Heart left ventricle (tissue), 16 donors: Measurements from ENCODE around the gene OSER1. TPM values are rescaled to one million over a fixed set of nuclear protein-coding genes. Genes with fewer than 3 reads are reported as not detected.

ENCODE experiments used
- ATAC-seq, 4 donors: fragments of 200-7000 bp; cut with Tn5 transposase; one replicate each; pipeline ENCODE4 v1.9.1; 2020 to 2022; ENCODE audit warnings: moderate library complexity in 4 of 4, mild to moderate bottlenecking in 3 of 4, moderate number of reproducible peaks in 1 of 4
- DNase-seq, 5 donors: peaks; one replicate each; pipeline ENCODE4 v3.0.0-alpha.2; 2020
- H3K27ac ChIP-seq, 12 donors: fragments of 200-600 bp; sonication (generic) in 4 of 12; one replicate each; pipeline versions ENCODE4 v1.5.0 to v1.8.0; 2016 to 2022; ENCODE audit warnings: mild to moderate bottlenecking in 2 of 12
- H3K27me3 ChIP-seq, 9 donors: fragments of 200-600 bp; sonication (generic) in 2 of 9; one replicate each; pipeline versions ENCODE4 v1.5.1 to v1.8.0; 2016 to 2022; ENCODE audit warnings: mild to moderate bottlenecking in 3 of 9
- H3K36me3 ChIP-seq, 9 donors: fragments of 200-600 bp; sonication (generic) in 2 of 9; one replicate each; pipeline versions ENCODE4 v1.5.0 to v1.8.0; 2018 to 2022; ENCODE audit warnings: mild to moderate bottlenecking in 2 of 9
- H3K4me1 ChIP-seq, 12 donors: fragments of 200-600 bp; sonication (generic) in 4 of 12; one replicate each; pipeline versions ENCODE4 v1.5.0 to v1.8.0; 2016 to 2022; ENCODE audit warnings: mild to moderate bottlenecking in 3 of 12
- H3K4me3 ChIP-seq, 12 donors: fragments of 200-600 bp; sonication (generic) in 4 of 12; one replicate each; pipeline versions ENCODE4 v1.5.0 to v1.8.0; 2017 to 2022; ENCODE audit warnings: mild to moderate bottlenecking in 9 of 12, moderate library complexity in 4 of 12
- H3K9me3 ChIP-seq, 12 donors: fragments of 200-600 bp; sonication (generic) in 4 of 12; one replicate each; pipeline versions ENCODE4 v1.5.0 to v1.8.0; 2016 to 2022; ENCODE audit warnings: mild to moderate bottlenecking in 1 of 12
- POLR2A ChIP-seq, 2 donors: fragments of 450-650 bp; IDR thresholded peaks; one replicate each; pipeline ENCODE4 v1.6.1; 2017; ENCODE audit warnings: antibody characterized with exemption in 2 of 2, mild to moderate bottlenecking in 2 of 2, moderate library complexity in 2 of 2
- WGBS, 4 donors: extraction: QIAGEN DNeasy Blood & Tissue Kit in 2 of 4; methylation state at CpG; one replicate each; pipeline versions ENCODE4 v1.1.5 to v1.1.7; 2013 to 2018; 5-methylcytosine and 5-hydroxymethylcytosine counted together
- intact Hi-C, 10 donors: fragments of 100-400 bp; cut with DNase I; formaldehyde crosslinking; loops; one replicate each; pipeline versions ENCODE4 v1.11.1 to v1.14.2; 2022
- polyA plus RNA-seq, 2 donors: library from polyadenylated mRNA; stranded (reverse); fragments of 200-250 nt; gene quantifications; one replicate each; pipeline ENCODE4 v1.2.3, GENCODE V29; 2013
- total RNA-seq, 9 donors: library from RNA; depleted of rRNA in 2 of 9; stranded (reverse); fragments of >200 nt in 2 of 9; fragmentation: NEBNext Ultra II Directional in 3 of 9; extraction: Animal tissue kit (Norgen Biotek cat#: 25700) in 3 of 9; gene quantifications; one replicate each; pipeline versions ENCODE4 v1.1.0 to v1.2.4, GENCODE V29; 2016 to 2023
- TF ChIP-seq, protein P1 (sequence below), 12 donors: fragments of 200-600 bp; sonication (generic) in 4 of 12; IDR thresholded peaks; one replicate each; pipeline versions ENCODE4 v1.5.0 to v1.8.0; 2018 to 2022; ENCODE audit warnings: antibody characterized with exemption in 12 of 12, mild to moderate bottlenecking in 5 of 12
- donor health status: ischemic (EF 13 %, LVEDD 7.1; RV severe dilation, severe dysfunction).
- donor health status: healthy with polysubstance abuse.
- donor health status: DM: no; HTN: yes; CAD: no.
- donor health status: DM: no; HTN: no; CAD: no.
- donor health status: ischemic (EF 25% LVEDD 6.9; RV normal size, moderate dysfunction).
- donor health status: ischemic (EF 25% LVEDD 5.7; RV mildly dilated, moderate dysfunction).
- donor health status: healthy.
- donor health status: DM: yes; HTN: yes; CAD: no.
- donor health status: ischemic (EF 35%, LVEDD 5.7; RV mildly dilated, moderate dysfunction).
- donor health status: nonischemic (EF 11% LVEDD 7.7; RV severe dilation, severe dysfunction).
- donor health status: DM: yes; HTN: yes; CAD: no.
- donor health status: PGD.
- donor health status: ischemic (EF 29% LVEDD 5.4; RV normal size, mild dysfunction).
- donor health status: nonischemic (EF 23%, LVEDD 6.1; RV moderate dilation, normal function).

The OSER1 gene
- total and polyA plus RNA-seq, 11 donors = 11.9 to 39.0 (median 34.1) TPM

DNA sequence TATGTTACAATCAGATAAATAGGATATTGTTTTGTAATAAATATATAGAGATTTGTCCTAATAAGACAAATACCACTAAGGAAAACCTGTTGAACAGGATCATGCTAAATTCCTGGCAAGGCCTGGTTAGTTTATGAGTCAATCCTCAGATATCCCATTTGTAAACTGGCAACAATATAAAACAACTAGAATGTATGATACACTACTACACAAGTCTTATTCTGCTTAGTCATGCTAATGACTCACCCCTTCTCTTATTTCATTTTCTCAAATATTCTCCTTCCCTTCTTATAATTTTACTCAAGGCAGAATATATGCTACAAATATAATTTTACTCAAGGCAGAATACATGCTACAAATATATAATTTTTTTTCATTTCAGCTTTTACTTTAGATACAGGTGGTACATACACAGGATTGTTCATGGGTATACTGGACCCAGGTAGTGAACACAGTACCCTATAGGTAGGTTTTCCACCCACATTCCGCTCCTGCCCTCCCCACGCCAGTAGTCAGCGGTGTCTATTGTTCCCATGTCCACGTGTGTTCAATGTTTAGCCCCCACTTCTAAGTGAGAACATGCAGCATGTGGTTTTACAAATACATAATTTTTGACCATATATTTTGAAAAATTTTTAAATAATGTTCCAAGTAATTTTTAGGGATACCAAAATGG is 6.3 kb downstream of the OSER1 start:
- no peaks in the 10 kb centered on the region for H3K27me3 ChIP-seq
- TF ChIP-seq, protein P1, sequence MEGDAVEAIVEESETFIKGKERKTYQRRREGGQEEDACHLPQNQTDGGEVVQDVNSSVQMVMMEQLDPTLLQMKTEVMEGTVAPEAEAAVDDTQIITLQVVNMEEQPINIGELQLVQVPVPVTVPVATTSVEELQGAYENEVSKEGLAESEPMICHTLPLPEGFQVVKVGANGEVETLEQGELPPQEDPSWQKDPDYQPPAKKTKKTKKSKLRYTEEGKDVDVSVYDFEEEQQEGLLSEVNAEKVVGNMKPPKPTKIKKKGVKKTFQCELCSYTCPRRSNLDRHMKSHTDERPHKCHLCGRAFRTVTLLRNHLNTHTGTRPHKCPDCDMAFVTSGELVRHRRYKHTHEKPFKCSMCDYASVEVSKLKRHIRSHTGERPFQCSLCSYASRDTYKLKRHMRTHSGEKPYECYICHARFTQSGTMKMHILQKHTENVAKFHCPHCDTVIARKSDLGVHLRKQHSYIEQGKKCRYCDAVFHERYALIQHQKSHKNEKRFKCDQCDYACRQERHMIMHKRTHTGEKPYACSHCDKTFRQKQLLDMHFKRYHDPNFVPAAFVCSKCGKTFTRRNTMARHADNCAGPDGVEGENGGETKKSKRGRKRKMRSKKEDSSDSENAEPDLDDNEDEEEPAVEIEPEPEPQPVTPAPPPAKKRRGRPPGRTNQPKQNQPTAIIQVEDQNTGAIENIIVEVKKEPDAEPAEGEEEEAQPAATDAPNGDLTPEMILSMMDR (IDR thresholded peaks at IDR 0.05) = no peak
- TF ChIP-seq POLR2A (IDR thresholded peaks at IDR 0.05) = no peak
- 87 to 92% (median 91%) methylated on average over 4 of the region's 4 CpGs for WGBS, 4 donors
- H3K27ac ChIP-seq = peak overlapping the region in 10 of 12 donors; percentile 51 to 79 (median 68)
- DNase-seq = no peak
- H3K4me3 ChIP-seq = no peak overlapping the region
- intact Hi-C loops = no loop called here
- peaks cover 7 to 85% (median 49%) of the 10 kb centered on the region in 12 donors for H3K4me1 ChIP-seq
- H3K36me3 ChIP-seq = peaks cover 0 to 69% (median 60%) of the 10 kb centered on the region in 9 donors
- no peaks in the 10 kb centered on the region for H3K9me3 ChIP-seq
- ATAC-seq = peak; percentile 33 to 74 (median 51)

DNA sequence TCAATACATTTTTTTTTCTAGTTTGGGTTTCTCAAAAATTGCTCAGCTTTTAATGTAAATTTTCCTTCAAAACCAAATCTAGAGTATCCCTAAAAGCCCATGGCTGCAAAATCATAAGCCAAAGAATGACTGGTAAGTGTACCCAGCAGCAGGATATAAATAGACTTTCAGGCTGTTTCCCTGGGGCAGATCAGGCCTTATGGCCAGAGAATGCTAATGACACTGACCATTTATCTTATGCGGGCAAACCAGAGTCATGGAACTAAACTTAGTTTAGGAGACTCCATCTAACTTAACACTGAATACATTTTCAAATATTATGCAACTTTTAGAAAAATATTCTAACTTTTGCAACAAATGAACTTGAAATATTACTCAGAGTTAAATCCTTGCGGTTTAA is 7.4 kb downstream of the OSER1 start:
- intact Hi-C loops = no loop called here
- peak; percentile 81 to 91 (median 86) for ATAC-seq
- H3K9me3 ChIP-seq = no peaks in the 10 kb centered on the region
- TF ChIP-seq, protein P1 (IDR thresholded peaks at IDR 0.05) = no peak
- no peak for TF ChIP-seq POLR2A (IDR thresholded peaks at IDR 0.05)
- no peaks in the 10 kb centered on the region for H3K27me3 ChIP-seq
- H3K4me3 ChIP-seq = no peak overlapping the region
- H3K36me3 ChIP-seq = peaks cover 0 to 81% (median 72%) of the 10 kb centered on the region in 9 donors
- DNase-seq = no peak
- peaks cover 0 to 74% (median 41%) of the 10 kb centered on the region in 12 donors for H3K4me1 ChIP-seq
- WGBS, 4 donors = 45 to 77% (median 62%) methylated on average over 2 of the region's 2 CpGs
- peak overlapping the region; percentile 2 to 79 (median 66) for H3K27ac ChIP-seq

DNA sequence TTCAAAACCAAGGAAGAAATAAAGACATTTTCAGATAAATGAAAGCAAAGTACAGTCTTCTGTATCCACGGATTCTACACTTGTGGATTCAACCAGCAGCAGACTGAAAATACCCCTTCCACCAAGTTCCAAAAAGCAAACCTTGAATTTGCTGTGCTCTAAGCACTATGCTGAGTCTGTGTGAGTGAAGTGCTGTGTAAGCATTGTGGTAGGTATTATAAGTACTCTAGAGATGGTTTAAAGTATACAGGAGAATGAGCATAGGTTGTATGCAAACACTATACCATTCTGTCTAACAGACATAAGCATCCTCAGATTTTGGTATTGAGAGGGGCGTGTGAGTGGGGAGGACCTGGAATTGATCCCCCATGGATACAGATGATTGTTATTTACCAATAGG is 9.6 kb downstream of the OSER1 start:
- TF ChIP-seq, protein P1 (IDR thresholded peaks at IDR 0.05) = no peak
- no peak for TF ChIP-seq POLR2A (IDR thresholded peaks at IDR 0.05)
- intact Hi-C loops = no loop called here
- Histone ChIP-seq H3K4me3 (no peak overlapping the region), H3K4me1 (peaks cover 0 to 54% (median 27%) of the 10 kb centered on the region in 12 donors), H3K9me3 (no peaks in the 10 kb centered on the region), H3K27me3 (no peaks in the 10 kb centered on the region), H3K36me3 (peaks cover 0 to 91% (median 88%) of the 10 kb centered on the region in 9 donors), H3K27ac (peak overlapping the region in 3 of 12 donors; percentile 0 to 76 (median 41))
- ATAC-seq = no peak
- DNase-seq = no peak
- 49 to 84% (median 72%) methylated on average over 2 of the region's 2 CpGs for WGBS, 4 donors

DNA sequence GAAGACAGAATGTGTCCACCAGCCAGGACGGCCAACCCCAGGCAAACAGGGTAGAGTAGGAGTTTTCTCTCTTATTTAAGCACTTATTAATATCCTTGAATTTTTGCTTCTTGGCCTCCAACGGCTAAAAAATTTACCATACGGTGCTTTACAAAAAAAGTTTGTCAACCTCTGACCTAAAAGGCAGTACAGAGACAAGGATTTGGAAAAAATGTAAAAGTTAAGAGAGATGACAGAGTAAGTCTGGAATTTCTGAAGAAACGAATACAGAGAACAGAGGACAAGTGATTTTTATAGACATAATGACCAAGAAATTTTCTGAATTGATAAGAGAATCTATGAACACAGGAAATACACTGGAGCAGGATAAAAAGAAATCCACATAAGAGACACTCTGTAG is 10.2 kb downstream of the OSER1 start:
- DNase-seq (no peak), ATAC-seq (no peak)
- Histone ChIP-seq H3K36me3 (peaks cover 0 to 91% (median 86%) of the 10 kb centered on the region in 9 donors), H3K27me3 (no peaks in the 10 kb centered on the region), H3K9me3 (no peaks in the 10 kb centered on the region), H3K4me1 (peaks cover 0 to 54% (median 27%) of the 10 kb centered on the region in 12 donors), H3K27ac (peak overlapping the region in 4 of 12 donors; percentile 0 to 76 (median 18)), H3K4me3 (no peak overlapping the region)
- TF ChIP-seq POLR2A (IDR thresholded peaks at IDR 0.05) = no peak
- TF ChIP-seq, protein P1 (IDR thresholded peaks at IDR 0.05) = no peak
- intact Hi-C loops = no loop called here
- 66 to 83% (median 74%) methylated on average over 4 of the region's 4 CpGs for WGBS, 4 donors
